HG02571 (cell line): Measurements from ENCODE around the gene FN1.

ENCODE experiments used
- ATAC-seq: cut with Tn5 transposase; IDR thresholded peaks from one replicate; pipeline ENCODE4 v1.9.1; 2021; ENCODE audit warnings: mild to moderate bottlenecking, moderate library complexity; ENCODE audit not compliant: unreplicated experiment

Gene FN1

GRCh38 chr2:215356334-215356947, 79.4 kb downstream of the FN1 start:
- no peak for ATAC-seq

- no peak for ATAC-seq
Measured at GRCh38 chr2:215355801-215356200, 80.1 kb downstream of the FN1 start.

- ATAC-seq, result no peak
Measured at GRCh38 chr2:215354771-215355695, 80.8 kb downstream of the FN1 start.

GRCh38 chr2:215352602-215353001, 83.3 kb downstream of the FN1 start:
- no peak for ATAC-seq

- no peak for ATAC-seq
Measured at GRCh38 chr2:215347878-215348277, 88.0 kb downstream of the FN1 start.

- ATAC-seq, result no peak
Measured at GRCh38 chr2:215338883-215339679, 96.8 kb downstream of the FN1 start.

- ATAC-seq, result no peak
Measured at GRCh38 chr2:215332872-215333595, 102.8 kb downstream of the FN1 start.

GRCh38 chr2:215328066-215328465, 107.8 kb downstream of the FN1 start:
- no peak for ATAC-seq

- no peak for ATAC-seq
Measured at GRCh38 chr2:215324811-215325210, 111.1 kb downstream of the FN1 start.

GRCh38 chr2:215320679-215321078, 115.2 kb downstream of the FN1 start:
- ATAC-seq, result no peak

GRCh38 chr2:215320102-215320501, 115.8 kb downstream of the FN1 start:
- no peak for ATAC-seq

GRCh38 chr2:215319500-215319899, 116.4 kb downstream of the FN1 start:
- ATAC-seq, result no peak

GRCh38 chr2:215316336-215316735, 119.5 kb downstream of the FN1 start:
- no peak for ATAC-seq

GRCh38 chr2:215315301-215315700, 120.6 kb downstream of the FN1 start:
- ATAC-seq, result no peak

GRCh38 chr2:215314896-215315295, 121.0 kb downstream of the FN1 start:
- ATAC-seq, result no peak

GRCh38 chr2:215313255-215313613, 122.6 kb downstream of the FN1 start:
- no peak for ATAC-seq

- peak; percentile 98 for ATAC-seq
Measured at GRCh38 chr2:215311625-215312396, 124.1 kb downstream of the FN1 start, which contains the start of gene ATIC. TSS of gene ATIC (plus strand) at chr2:215312059. CDS start at chr2:215312143, 84 bp downstream.

GRCh38 chr2:215311259-215311624, 124.6 kb downstream of the FN1 start:
- peak; percentile 21 for ATAC-seq
